Neural cell (in vitro differentiated cells): ENCODE data around the gene EPO.

ENCODE experiments used
- TF ChIP-seq, protein P1 (sequence below): IDR thresholded peaks from 2 replicates; pipeline ENCODE4 v1.6.1; 2012; ENCODE audit warnings: borderline replicate concordance
- TF ChIP-seq, protein P2 (sequence below): fragments of 450-650 bp; IDR thresholded peaks from 2 replicates; pipeline ENCODE4 v1.5.1; 2014; ENCODE audit warnings: antibody characterized with exemption, mild to moderate bottlenecking, moderate library complexity; ENCODE audit not compliant: poor library complexity, severe bottlenecking

DNA sequence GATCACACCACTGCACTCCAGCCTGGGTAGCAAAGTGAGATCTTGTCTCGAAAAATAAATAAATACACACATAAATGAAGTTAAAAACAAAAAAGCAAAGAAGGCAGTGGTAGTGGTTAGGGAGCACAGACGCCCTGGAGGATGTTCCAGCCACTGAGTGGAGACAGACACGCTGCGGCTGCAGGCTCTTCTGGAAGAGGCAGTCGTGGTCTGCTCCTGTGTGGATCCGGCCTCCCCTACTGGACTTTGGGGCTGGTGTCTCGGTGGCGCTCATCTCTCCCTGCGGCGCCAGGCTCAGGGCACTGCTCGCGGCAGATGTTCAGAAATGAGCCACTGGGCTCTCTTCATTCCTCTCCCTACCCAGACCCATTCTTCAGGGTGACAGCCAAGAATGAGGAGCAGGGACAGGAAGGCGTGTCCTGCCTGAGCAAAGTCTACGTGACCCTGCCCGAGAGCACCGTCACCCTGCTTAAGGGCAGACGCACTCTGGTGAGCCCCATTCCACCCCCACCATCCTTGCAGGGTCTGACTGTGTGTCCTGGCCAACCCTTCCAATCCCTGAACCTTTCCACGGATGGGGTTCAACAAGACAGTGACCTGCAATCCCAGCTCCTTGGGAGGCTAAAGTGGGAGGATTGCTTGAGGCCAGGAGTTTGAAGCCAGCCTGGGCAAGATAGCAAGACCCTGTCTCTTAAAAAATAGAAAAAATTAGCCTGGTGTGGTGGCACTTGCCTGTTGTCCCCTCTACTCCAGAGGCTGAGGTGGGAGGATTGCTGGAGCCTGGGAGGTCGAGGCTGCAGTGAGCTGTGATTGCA is 39.3 kb downstream of the EPO start:
- TF ChIP-seq, protein P1, sequence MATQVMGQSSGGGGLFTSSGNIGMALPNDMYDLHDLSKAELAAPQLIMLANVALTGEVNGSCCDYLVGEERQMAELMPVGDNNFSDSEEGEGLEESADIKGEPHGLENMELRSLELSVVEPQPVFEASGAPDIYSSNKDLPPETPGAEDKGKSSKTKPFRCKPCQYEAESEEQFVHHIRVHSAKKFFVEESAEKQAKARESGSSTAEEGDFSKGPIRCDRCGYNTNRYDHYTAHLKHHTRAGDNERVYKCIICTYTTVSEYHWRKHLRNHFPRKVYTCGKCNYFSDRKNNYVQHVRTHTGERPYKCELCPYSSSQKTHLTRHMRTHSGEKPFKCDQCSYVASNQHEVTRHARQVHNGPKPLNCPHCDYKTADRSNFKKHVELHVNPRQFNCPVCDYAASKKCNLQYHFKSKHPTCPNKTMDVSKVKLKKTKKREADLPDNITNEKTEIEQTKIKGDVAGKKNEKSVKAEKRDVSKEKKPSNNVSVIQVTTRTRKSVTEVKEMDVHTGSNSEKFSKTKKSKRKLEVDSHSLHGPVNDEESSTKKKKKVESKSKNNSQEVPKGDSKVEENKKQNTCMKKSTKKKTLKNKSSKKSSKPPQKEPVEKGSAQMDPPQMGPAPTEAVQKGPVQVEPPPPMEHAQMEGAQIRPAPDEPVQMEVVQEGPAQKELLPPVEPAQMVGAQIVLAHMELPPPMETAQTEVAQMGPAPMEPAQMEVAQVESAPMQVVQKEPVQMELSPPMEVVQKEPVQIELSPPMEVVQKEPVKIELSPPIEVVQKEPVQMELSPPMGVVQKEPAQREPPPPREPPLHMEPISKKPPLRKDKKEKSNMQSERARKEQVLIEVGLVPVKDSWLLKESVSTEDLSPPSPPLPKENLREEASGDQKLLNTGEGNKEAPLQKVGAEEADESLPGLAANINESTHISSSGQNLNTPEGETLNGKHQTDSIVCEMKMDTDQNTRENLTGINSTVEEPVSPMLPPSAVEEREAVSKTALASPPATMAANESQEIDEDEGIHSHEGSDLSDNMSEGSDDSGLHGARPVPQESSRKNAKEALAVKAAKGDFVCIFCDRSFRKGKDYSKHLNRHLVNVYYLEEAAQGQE, result no peak
- TF ChIP-seq, protein P2, sequence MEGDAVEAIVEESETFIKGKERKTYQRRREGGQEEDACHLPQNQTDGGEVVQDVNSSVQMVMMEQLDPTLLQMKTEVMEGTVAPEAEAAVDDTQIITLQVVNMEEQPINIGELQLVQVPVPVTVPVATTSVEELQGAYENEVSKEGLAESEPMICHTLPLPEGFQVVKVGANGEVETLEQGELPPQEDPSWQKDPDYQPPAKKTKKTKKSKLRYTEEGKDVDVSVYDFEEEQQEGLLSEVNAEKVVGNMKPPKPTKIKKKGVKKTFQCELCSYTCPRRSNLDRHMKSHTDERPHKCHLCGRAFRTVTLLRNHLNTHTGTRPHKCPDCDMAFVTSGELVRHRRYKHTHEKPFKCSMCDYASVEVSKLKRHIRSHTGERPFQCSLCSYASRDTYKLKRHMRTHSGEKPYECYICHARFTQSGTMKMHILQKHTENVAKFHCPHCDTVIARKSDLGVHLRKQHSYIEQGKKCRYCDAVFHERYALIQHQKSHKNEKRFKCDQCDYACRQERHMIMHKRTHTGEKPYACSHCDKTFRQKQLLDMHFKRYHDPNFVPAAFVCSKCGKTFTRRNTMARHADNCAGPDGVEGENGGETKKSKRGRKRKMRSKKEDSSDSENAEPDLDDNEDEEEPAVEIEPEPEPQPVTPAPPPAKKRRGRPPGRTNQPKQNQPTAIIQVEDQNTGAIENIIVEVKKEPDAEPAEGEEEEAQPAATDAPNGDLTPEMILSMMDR, result no peak
